ENCODE measurements around the gene MEF2A. TPM values are rescaled to one million over a fixed set of nuclear protein-coding genes. Genes with fewer than 3 reads are reported as not detected.

MEF2A gene
- total and polyA plus RNA-seq, 8 donors: 56.1 to 68.4 (median 63.0) TPM

GRCh38 chr15:99526671-99527070 lies 39.1 kb upstream of the MEF2A start:
- Histone ChIP-seq H3K4me3 (no peak overlapping the region), H3K27ac (no peak overlapping the region), H3K4me1 (no peaks in the 10 kb centered on the region), H3K27me3 (no peaks in the 10 kb centered on the region), H3K36me3 (no peaks in the 10 kb centered on the region), H3K9me3 (peaks cover 0 to 10% of the 10 kb centered on the region in 2 donors)
- no peak for DNase-seq
- TF ChIP-seq CTCF (IDR thresholded peaks at IDR 0.05): no peak
- ATAC-seq: no peak
- intact Hi-C loops (cut with DNase I): no loop called here

- ATAC-seq (peak; percentile 37), DNase-seq (peak in 1 of 4 donors; percentile 15)
- Histone ChIP-seq H3K27me3 (no peaks in the 10 kb centered on the region), H3K27ac (no peak overlapping the region), H3K36me3 (no peaks in the 10 kb centered on the region), H3K9me3 (no peaks in the 10 kb centered on the region), H3K4me1 (no peaks in the 10 kb centered on the region), H3K4me3 (no peak overlapping the region)
- intact Hi-C loops (cut with DNase I): no loop called here
- TF ChIP-seq CTCF (IDR thresholded peaks at IDR 0.05): no peak
Observed at GRCh38 chr15:99536422-99537040, 29.3 kb upstream of the MEF2A start.

- Histone ChIP-seq H3K36me3 (no peaks in the 10 kb centered on the region), H3K9me3 (no peaks in the 10 kb centered on the region), H3K27ac (no peak overlapping the region), H3K4me3 (no peak overlapping the region), H3K27me3 (no peaks in the 10 kb centered on the region), H3K4me1 (no peaks in the 10 kb centered on the region)
- intact Hi-C loops (cut with DNase I): no loop called here
- ATAC-seq: no peak
- TF ChIP-seq CTCF (IDR thresholded peaks at IDR 0.05): no peak
- no peak for DNase-seq
Observed at GRCh38 chr15:99537344-99537743, 28.4 kb upstream of the MEF2A start.

GRCh38 chr15:99538261-99538660 lies 27.5 kb upstream of the MEF2A start:
- DNase-seq: no peak
- no peak overlapping the region for H3K4me3 ChIP-seq
- H3K36me3 ChIP-seq: no peaks in the 10 kb centered on the region
- no peak for TF ChIP-seq CTCF (IDR thresholded peaks at IDR 0.05)
- no peaks in the 10 kb centered on the region for H3K4me1 ChIP-seq
- intact Hi-C loops (cut with DNase I): no loop called here
- ATAC-seq: no peak
- H3K27me3 ChIP-seq: no peaks in the 10 kb centered on the region
- H3K9me3 ChIP-seq: no peaks in the 10 kb centered on the region
- no peak overlapping the region for H3K27ac ChIP-seq

GRCh38 chr15:99542828-99543227 lies 23.0 kb upstream of the MEF2A start:
- no peak for ATAC-seq
- no peaks in the 10 kb centered on the region for H3K27me3 ChIP-seq
- H3K4me1 ChIP-seq: no peaks in the 10 kb centered on the region
- H3K36me3 ChIP-seq: no peaks in the 10 kb centered on the region
- intact Hi-C loops (cut with DNase I): no loop called here
- no peaks in the 10 kb centered on the region for H3K9me3 ChIP-seq
- no peak overlapping the region for H3K4me3 ChIP-seq
- TF ChIP-seq CTCF (IDR thresholded peaks at IDR 0.05): no peak
- no peak for DNase-seq
- no peak overlapping the region for H3K27ac ChIP-seq
